Measurements from ENCODE around the gene ATP12A.

- TF ChIP-seq FOXM1 (IDR thresholded peaks at IDR 0.05; ENCODE audit: borderline replicate concordance) (no peak), ZNF384 (IDR thresholded peaks at IDR 0.05) (no peak), SP1 (IDR thresholded peaks at IDR 0.05) (no peak), PKNOX1 (IDR thresholded peaks at IDR 0.05) (no peak), FOXK2 (IDR thresholded peaks at IDR 0.05) (no peak), FOXA1 (IDR thresholded peaks at IDR 0.05) (no peak), ELF4 (IDR thresholded peaks at IDR 0.05) (no peak), HDGF (IDR thresholded peaks at IDR 0.05; ENCODE audit: borderline replicate concordance) (no peak), NFRKB (IDR thresholded peaks at IDR 0.05) (no peak), BHLHE40 (IDR thresholded peaks at IDR 0.05; ENCODE audit: borderline replicate concordance) (no peak), SUZ12 (IDR thresholded peaks at IDR 0.05) (no peak), L3MBTL2 (conservative IDR thresholded peaks at IDR 0.05) (no peak)
Measured at GRCh38 chr13:24679686-24680085, 522 bp upstream of the ATP12A start.

All from HEK293T (cell line).